Vagina (tissue), 2 donors: ENCODE data around the gene PCDH19. TPM values are rescaled to one million over a fixed set of nuclear protein-coding genes. Genes with fewer than 3 reads are reported as not detected.

Source experiments
- DNase-seq, 2 donors: peaks; one replicate each; pipeline ENCODE4 v3.0.0-alpha.2; 2017; ENCODE audit errors: extremely low spot score in 2 of 2
- H3K27ac ChIP-seq: fragments of 200-600 bp; sonication (generic); one replicate; pipeline ENCODE4 v1.5.1; 2019
- H3K27me3 ChIP-seq: fragments of 200-600 bp; sonication (generic); one replicate; pipeline ENCODE4 v1.5.1; 2019
- H3K36me3 ChIP-seq, 2 donors: fragments of 200-600 bp; sonication (generic); one replicate each; pipeline ENCODE4 v1.5.1; 2017 to 2019
- H3K4me1 ChIP-seq: fragments of 200-600 bp; sonication (generic); one replicate; pipeline ENCODE4 v1.5.1; 2019
- H3K4me3 ChIP-seq, 2 donors: fragments of 200-600 bp; sonication (generic); 1 replicate in 1 of 2; 2 replicates in 1 of 2; pipeline ENCODE4 v1.5.1; 2016 to 2019
- H3K9me3 ChIP-seq: fragments of 200-600 bp; sonication (generic); one replicate; pipeline ENCODE4 v1.5.1; 2019
- POLR2A ChIP-seq, 2 donors: fragments of 450-650 bp; IDR thresholded peaks; one replicate each; pipeline ENCODE4 v1.6.1; 2017; ENCODE audit warnings: antibody characterized with exemption in 2 of 2, mild to moderate bottlenecking in 2 of 2, moderate library complexity in 2 of 2
- POLR2AphosphoS5 ChIP-seq, 2 donors: sonication (generic); formaldehyde crosslinking; IDR thresholded peaks; one replicate each; pipeline ENCODE4 v1.9.0; 2017; ENCODE audit warnings: antibody characterized with exemption in 2 of 2, mild to moderate bottlenecking in 2 of 2, low read depth in 1 of 2; ENCODE audit not compliant: insufficient read depth in 1 of 2
- intact Hi-C: fragments of 100-400 bp; cut with DNase I; formaldehyde crosslinking; loops from one replicate; pipeline ENCODE4 v1.15.1; 2023
- total RNA-seq: library from RNA; depleted of rRNA; stranded (reverse); fragments of >200 nt; gene quantifications from one replicate; pipeline ENCODE4 v1.2.3, GENCODE V29; 2016
- TF ChIP-seq, protein P1 (sequence below), 3 experiments: fragments of 450-650 bp in 2 of 3; fragments of 200-600 bp in 1 of 3; sonication (generic) in 1 of 3; IDR thresholded peaks; one replicate each; pipeline ENCODE4 v1.5.1; 2017 to 2019; ENCODE audit warnings: antibody characterized with exemption in 3 of 3, mild to moderate bottlenecking in 2 of 3, moderate library complexity in 2 of 3

Gene PCDH19
- total RNA-seq, 1 donor from 2014 or later, result 3.4 TPM

DNA sequence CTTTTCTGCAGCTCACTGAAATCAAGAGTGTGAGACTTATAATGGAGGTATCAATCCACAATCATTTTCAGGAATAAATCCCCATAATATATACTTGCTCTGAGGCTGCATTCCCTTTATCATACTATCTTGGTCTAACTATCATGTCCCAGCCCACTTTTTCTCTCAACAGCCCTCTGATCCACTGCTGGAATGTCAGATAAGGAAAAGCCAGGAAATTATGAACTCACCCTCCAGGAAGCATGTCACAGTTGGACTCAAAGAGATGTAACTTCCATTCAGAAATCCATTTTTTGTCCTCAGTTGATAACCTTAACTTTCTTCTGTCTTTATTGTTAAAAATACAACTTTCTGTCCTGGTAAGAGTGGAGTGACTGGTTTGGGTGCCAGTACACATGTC, 144.9 kb downstream of the PCDH19 start:
- Histone ChIP-seq H3K9me3 (no peaks in the 10 kb centered on the region), H3K27ac (no peak overlapping the region), H3K36me3 (no peaks in the 10 kb centered on the region), H3K27me3 (no peaks in the 10 kb centered on the region), H3K4me3 (no peak overlapping the region), H3K4me1 (no peaks in the 10 kb centered on the region)
- TF ChIP-seq POLR2A (IDR thresholded peaks at IDR 0.05) (no peak), POLR2AphosphoS5 (IDR thresholded peaks at IDR 0.05; ENCODE audit: insufficient read depth in 1 of 2, low read depth in 1 of 2) (no peak)
- TF ChIP-seq, protein P1, sequence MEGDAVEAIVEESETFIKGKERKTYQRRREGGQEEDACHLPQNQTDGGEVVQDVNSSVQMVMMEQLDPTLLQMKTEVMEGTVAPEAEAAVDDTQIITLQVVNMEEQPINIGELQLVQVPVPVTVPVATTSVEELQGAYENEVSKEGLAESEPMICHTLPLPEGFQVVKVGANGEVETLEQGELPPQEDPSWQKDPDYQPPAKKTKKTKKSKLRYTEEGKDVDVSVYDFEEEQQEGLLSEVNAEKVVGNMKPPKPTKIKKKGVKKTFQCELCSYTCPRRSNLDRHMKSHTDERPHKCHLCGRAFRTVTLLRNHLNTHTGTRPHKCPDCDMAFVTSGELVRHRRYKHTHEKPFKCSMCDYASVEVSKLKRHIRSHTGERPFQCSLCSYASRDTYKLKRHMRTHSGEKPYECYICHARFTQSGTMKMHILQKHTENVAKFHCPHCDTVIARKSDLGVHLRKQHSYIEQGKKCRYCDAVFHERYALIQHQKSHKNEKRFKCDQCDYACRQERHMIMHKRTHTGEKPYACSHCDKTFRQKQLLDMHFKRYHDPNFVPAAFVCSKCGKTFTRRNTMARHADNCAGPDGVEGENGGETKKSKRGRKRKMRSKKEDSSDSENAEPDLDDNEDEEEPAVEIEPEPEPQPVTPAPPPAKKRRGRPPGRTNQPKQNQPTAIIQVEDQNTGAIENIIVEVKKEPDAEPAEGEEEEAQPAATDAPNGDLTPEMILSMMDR (IDR thresholded peaks at IDR 0.05), result no peak
- no peak for DNase-seq
- intact Hi-C loops, result no loop called here

DNA sequence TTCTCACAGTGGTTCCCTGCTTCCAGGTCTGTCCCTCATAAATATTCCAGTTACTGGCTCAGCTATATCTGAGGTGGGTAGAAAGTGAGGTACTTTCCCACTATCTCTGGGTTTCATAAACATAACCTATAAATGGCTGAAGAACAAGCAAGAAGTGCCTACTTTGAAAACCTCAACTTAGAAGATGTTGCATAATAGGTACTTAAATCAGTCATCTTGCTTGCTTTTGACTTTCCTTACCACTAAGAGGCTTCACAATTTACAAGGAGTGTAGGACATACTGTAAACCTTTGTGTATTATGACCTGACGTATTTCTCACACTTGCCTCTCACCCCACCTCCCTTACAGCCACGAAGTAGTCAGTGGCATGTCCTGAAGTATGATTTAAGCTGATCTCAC, 145.9 kb downstream of the PCDH19 start:
- DNase-seq, result no peak
- no peaks in the 10 kb centered on the region for H3K27me3 ChIP-seq
- TF ChIP-seq POLR2AphosphoS5 (IDR thresholded peaks at IDR 0.05; ENCODE audit: insufficient read depth in 1 of 2, low read depth in 1 of 2) (no peak), POLR2A (IDR thresholded peaks at IDR 0.05) (no peak)
- TF ChIP-seq, protein P1 (IDR thresholded peaks at IDR 0.05), result no peak
- H3K9me3 ChIP-seq, result no peaks in the 10 kb centered on the region
- H3K27ac ChIP-seq, result no peak overlapping the region
- intact Hi-C loops, result no loop called here
- no peaks in the 10 kb centered on the region for H3K36me3 ChIP-seq
- H3K4me3 ChIP-seq, result no peak overlapping the region
- no peaks in the 10 kb centered on the region for H3K4me1 ChIP-seq

DNA sequence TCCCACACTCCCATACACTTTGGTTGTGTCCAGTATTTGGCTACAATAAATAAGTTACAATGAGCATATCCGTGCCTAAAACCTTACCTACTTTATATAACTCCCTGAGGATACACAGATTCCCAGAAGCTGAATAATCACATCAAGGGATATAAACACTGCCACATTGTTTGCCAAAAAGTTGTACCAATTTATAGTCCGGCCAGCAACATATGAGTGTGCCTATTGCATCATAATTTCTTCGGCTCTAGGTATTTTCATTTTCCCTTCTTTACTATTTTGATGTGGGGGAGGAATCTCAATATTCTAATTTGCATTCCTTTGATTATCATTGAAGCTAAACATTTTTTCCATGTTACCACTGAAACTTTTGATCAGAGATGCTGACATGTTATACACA, 146.4 kb downstream of the PCDH19 start:
- DNase-seq, result no peak
- no peak overlapping the region for H3K4me3 ChIP-seq
- H3K36me3 ChIP-seq, result no peaks in the 10 kb centered on the region
- no peaks in the 10 kb centered on the region for H3K27me3 ChIP-seq
- H3K4me1 ChIP-seq, result no peaks in the 10 kb centered on the region
- H3K9me3 ChIP-seq, result no peaks in the 10 kb centered on the region
- no peak overlapping the region for H3K27ac ChIP-seq
- TF ChIP-seq, protein P1 (IDR thresholded peaks at IDR 0.05), result no peak
- TF ChIP-seq POLR2A (IDR thresholded peaks at IDR 0.05) (no peak), POLR2AphosphoS5 (IDR thresholded peaks at IDR 0.05; ENCODE audit: insufficient read depth in 1 of 2, low read depth in 1 of 2) (no peak)
- intact Hi-C loops, result no loop called here

DNA sequence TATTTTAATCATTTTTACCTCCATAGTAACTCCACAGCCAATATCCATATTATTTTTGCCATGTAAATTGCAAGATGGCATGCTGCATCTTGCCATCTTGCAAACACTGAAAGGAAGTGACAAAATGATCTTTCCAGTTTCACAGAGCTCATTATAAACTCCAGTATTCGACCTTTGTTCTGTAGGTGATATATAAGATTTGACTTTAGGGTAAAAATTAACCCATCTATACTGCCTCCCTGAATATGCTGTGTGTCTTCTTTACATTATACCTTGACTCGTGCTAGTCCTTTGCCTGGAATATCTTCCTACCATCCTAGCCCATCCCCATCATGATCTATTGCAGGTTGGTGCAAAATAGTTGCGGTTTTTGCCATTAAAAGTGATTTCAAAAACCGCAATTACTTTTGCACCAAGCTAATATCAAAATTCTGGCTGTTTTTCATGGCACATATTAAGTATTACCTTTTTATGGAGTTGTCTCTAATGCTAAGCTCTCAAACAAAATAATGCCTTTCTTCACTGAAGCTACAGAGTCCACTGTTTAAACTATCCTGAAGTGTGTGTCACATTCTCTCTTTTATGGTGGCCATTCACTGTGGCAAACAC, 161.1 kb downstream of the PCDH19 start:
- Histone ChIP-seq H3K4me1 (no peaks in the 10 kb centered on the region), H3K36me3 (no peaks in the 10 kb centered on the region), H3K4me3 (no peak overlapping the region), H3K27ac (no peak overlapping the region), H3K9me3 (no peaks in the 10 kb centered on the region), H3K27me3 (no peaks in the 10 kb centered on the region)
- intact Hi-C loops, result no loop called here
- no peak for TF ChIP-seq POLR2A (IDR thresholded peaks at IDR 0.05)
- TF ChIP-seq POLR2AphosphoS5 (IDR thresholded peaks at IDR 0.05; ENCODE audit: insufficient read depth in 1 of 2, low read depth in 1 of 2), result no peak
- TF ChIP-seq, protein P1 (IDR thresholded peaks at IDR 0.05), result no peak
- no peak for DNase-seq

- no peaks in the 10 kb centered on the region for H3K36me3 ChIP-seq
- H3K9me3 ChIP-seq, result no peaks in the 10 kb centered on the region
- no peak overlapping the region for H3K4me3 ChIP-seq
- H3K27me3 ChIP-seq, result no peaks in the 10 kb centered on the region
- intact Hi-C loops, result no loop called here
- H3K4me1 ChIP-seq, result no peaks in the 10 kb centered on the region
- TF ChIP-seq POLR2A (IDR thresholded peaks at IDR 0.05) (no peak), POLR2AphosphoS5 (IDR thresholded peaks at IDR 0.05; ENCODE audit: insufficient read depth in 1 of 2, low read depth in 1 of 2) (no peak)
- TF ChIP-seq, protein P1 (IDR thresholded peaks at IDR 0.05), result no peak
- DNase-seq, result no peak
- no peak overlapping the region for H3K27ac ChIP-seq
These were observed 162.2 kb downstream of the PCDH19 start for GRCh38 chrX:100247826-100248225.
